ENCODE results near the gene TUSC2.

- no peak for TF ChIP-seq CTCF (IDR thresholded peaks at IDR 0.05)
- TF ChIP-seq POLR2A (IDR thresholded peaks at IDR 0.05): no peak
Measured at GRCh38 chr3:50322386-50323091, 5.5 kb downstream of the TUSC2 start, which contains the start of gene HYAL2.

Measured in testis (tissue), 2 donors.